Natural killer cell (primary cell): Measurements from ENCODE around the gene TENT4B. TPM values are rescaled to one million over a fixed set of nuclear protein-coding genes. Genes with fewer than 3 reads are reported as not detected.
A peak's percentile ranks its signal among the peaks of the same experiment; 100 is the strongest.

ENCODE experiments used
- ATAC-seq, 3 donors: fragments of 150-1000 bp in 2 of 3; fragments of 200-7000 bp in 1 of 3; cut with Tn5 transposase; 1 replicate in 1 of 3; 2 replicates in 2 of 3; pipeline ENCODE4 v1.10.0; 2021; ENCODE audit warnings: mild to moderate bottlenecking in 2 of 3, moderate library complexity in 2 of 3
- DNase-seq, 2 donors: peaks; one replicate each; pipeline versions ENCODE4 v3.0.0 to v3.0.0-alpha.2; 2013 to 2021; ENCODE audit warnings: mixed read lengths in 1 of 2
- H3K27ac ChIP-seq: one replicate; pipeline ENCODE4 v1.5.1; 2013; ENCODE audit warnings: mild to moderate bottlenecking, low read length
- H3K27me3 ChIP-seq: one replicate; pipeline ENCODE4 v1.6.1; 2013; ENCODE audit warnings: low read length; ENCODE audit not compliant: control insufficient read depth, insufficient read depth
- H3K36me3 ChIP-seq: one replicate; pipeline ENCODE4 v1.6.1; 2013; ENCODE audit warnings: low read length; ENCODE audit not compliant: control insufficient read depth, insufficient read depth
- H3K4me1 ChIP-seq: one replicate; pipeline ENCODE4 v1.6.1; 2013; ENCODE audit warnings: low read length; ENCODE audit not compliant: control insufficient read depth, insufficient read depth
- H3K4me3 ChIP-seq: one replicate; pipeline ENCODE4 v1.5.1; 2013; ENCODE audit warnings: low read length
- H3K9me3 ChIP-seq: one replicate; pipeline ENCODE4 v1.6.1; 2013; ENCODE audit warnings: low read length; ENCODE audit not compliant: control insufficient read depth, insufficient read depth
- H3K27ac Mint-ChIP-seq, 2 donors: one replicate each; pipeline ENCODE4 v1.8.0; 2022; ENCODE audit warnings: mild to moderate bottlenecking in 2 of 2, mixed read lengths in 2 of 2, moderate library complexity in 1 of 2
- H3K27me3 Mint-ChIP-seq, 2 donors: one replicate each; pipeline ENCODE4 v1.8.0; 2022; ENCODE audit warnings: low read depth in 2 of 2, mixed read lengths in 2 of 2
- H3K36me3 Mint-ChIP-seq: one replicate; pipeline ENCODE4 v1.8.0; 2022; ENCODE audit warnings: mixed read lengths
- H3K4me1 Mint-ChIP-seq, 2 donors: one replicate each; pipeline ENCODE4 v1.8.0; 2022; ENCODE audit warnings: mixed read lengths in 2 of 2
- H3K4me3 Mint-ChIP-seq: one replicate; pipeline ENCODE4 v1.8.0; 2022; ENCODE audit warnings: mild to moderate bottlenecking, moderate library complexity, mixed read lengths
- H3K9me3 Mint-ChIP-seq, 2 donors: one replicate each; pipeline ENCODE4 v1.8.0; 2022; ENCODE audit warnings: mixed read lengths in 2 of 2
- CTCF ChIP-seq: fragments of 200-600 bp; IDR thresholded peaks from one replicate; pipeline ENCODE4 v1.8.0; 2022; ENCODE audit warnings: antibody characterized with exemption
- WGBS: methylation state at CpG from one replicate; pipeline ENCODE4 v1.1.7; 2013; ENCODE audit warnings: missing lambda C conversion rate; ENCODE audit not compliant: insufficient coverage; 5-methylcytosine and 5-hydroxymethylcytosine counted together
- intact Hi-C: fragments of 100-400 bp; cut with micrococcal nuclease; formaldehyde crosslinking; loops from one replicate; pipeline ENCODE4 v1.14.2; 2022
- total RNA-seq, 4 donors: library from RNA; stranded (reverse); fragments of 120-200 nt in 1 of 4; gene quantifications; one replicate each; pipeline versions ENCODE4 v1.2.3 to v1.2.4, GENCODE V29; 2013 to 2022

The TENT4B gene
- total RNA-seq, 3 donors from 2014 or later (not counting 1 experiment from before 2014, with no cell fraction given) = 37.5 to 48.7 (median 44.4) TPM

DNA sequence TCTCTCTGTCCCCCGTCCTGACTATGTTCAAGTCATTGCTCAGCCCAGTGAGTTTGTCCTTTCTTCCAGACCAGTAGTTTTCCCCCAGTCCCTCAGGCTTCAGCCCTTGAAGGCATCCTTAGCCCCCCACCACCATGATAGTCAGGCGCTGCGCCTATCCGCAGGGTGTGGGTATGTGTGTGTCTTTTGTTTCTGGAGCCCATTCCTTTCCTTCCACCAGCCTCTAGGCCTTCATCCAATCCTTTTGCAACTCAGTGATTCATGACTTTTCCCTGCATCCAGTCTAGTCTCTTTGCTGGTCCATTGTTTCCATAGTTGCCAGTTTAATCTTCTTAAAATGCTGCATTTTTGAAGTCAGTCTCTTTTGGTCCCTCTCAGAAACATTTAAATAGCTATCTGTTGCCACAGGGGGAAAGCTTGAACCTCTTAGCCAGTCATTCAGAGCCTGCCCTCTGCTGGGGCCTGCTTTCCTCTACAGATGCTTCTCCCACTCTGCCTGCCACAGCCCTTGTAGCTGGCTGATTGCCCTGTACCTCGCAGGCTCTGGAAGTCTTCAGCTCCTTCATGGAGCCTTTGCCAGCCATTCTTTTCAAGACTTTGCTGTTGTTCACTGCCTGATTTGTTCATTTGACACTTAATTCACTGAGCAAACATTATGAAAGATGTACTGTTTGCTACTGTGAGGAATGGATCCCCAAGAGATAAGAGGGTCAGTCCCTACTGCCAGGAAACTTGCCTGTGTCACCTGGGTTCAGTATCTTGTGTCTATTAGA, 57.3 kb downstream of the TENT4B start:
- TF ChIP-seq CTCF = peak; percentile 58
- DNase-seq = peak; percentile 43 to 77
- no peak overlapping the region for H3K27ac ChIP-seq

DNA sequence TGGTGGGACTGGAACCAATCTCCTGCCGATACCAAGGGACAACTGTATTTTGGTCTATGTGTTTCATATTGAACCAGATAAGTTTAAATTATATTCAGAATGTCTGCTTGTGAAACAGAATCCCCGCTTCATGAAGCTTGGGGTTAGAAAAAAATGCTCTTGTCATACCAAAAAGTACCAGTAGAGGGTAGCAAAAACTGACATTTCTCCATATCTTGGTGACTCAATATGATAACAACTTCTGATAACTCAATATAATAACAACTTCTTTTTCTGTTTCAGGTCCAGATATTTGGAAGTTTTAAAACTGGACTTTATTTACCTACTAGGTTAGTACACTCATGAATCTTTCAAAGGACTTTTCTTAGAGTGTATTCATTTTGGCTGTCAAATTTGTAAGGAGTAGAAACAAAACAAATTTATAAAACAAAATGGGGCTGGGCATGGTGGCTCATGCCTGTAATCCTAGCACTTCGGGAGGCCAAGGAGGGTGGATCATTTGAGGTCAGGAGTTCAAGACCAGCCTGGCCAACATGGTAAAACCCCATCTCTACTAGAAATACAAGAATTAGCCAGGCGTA, 60.9 kb downstream of the TENT4B start:
- peak overlapping the region; percentile 59 to 81 for H3K27ac Mint-ChIP-seq
- peak overlapping the region; percentile 52 for H3K4me3 Mint-ChIP-seq
- WGBS = 58% methylated on average over 4 of the region's 4 CpGs
- Histone ChIP-seq H3K4me3 (no peak overlapping the region), H3K27me3 (no peaks in the 10 kb centered on the region), H3K9me3 (no peaks in the 10 kb centered on the region), H3K27ac (no peak overlapping the region), H3K4me1 (peaks cover 31% of the 10 kb centered on the region), H3K36me3 (peaks cover 20% of the 10 kb centered on the region)
- peak; percentile 95 for TF ChIP-seq CTCF
- H3K27me3 Mint-ChIP-seq = no peaks in the 10 kb centered on the region
- intact Hi-C loops = loop anchor here (1.0 to 5.0 kb wide), 2 partner anchors 141 to 453 kb away; no protein-coding TSS in a partner anchor
- H3K9me3 Mint-ChIP-seq = no peaks in the 10 kb centered on the region
- ATAC-seq = peak; percentile 60 to 71 (median 69)
- peak in 1 of 2 donors; percentile 81 for DNase-seq
- peaks cover 39% of the 10 kb centered on the region in 2 donors for H3K4me1 Mint-ChIP-seq
- H3K36me3 Mint-ChIP-seq = no peaks in the 10 kb centered on the region

More for the DNA sequence above, 57.3 kb downstream of the TENT4B start:
- no peaks in the 10 kb centered on the region for H3K9me3 ChIP-seq
- Mint-ChIP-seq H3K36me3 (no peaks in the 10 kb centered on the region), H3K27me3 (no peaks in the 10 kb centered on the region), H3K9me3 (no peaks in the 10 kb centered on the region), H3K4me1 (peaks cover 32 to 35% of the 10 kb centered on the region in 2 donors), H3K27ac (peak overlapping the region; percentile 11 to 46), H3K4me3 (no peak overlapping the region)
- 71% methylated on average over 2 of the region's 5 CpGs for WGBS
- no peaks in the 10 kb centered on the region for H3K27me3 ChIP-seq
- intact Hi-C loops = loop anchor here (1.0 to 5.0 kb wide), 4 partner anchors 74 to 457 kb away; partner anchors contain the start of gene CNEP1R1
- ATAC-seq = peak; percentile 83 to 90 (median 89)
- H3K4me1 ChIP-seq = peaks cover 21% of the 10 kb centered on the region
- H3K4me3 ChIP-seq = no peak overlapping the region
- peaks cover 5% of the 10 kb centered on the region for H3K36me3 ChIP-seq

- H3K4me3 ChIP-seq = peak overlapping the region; percentile 24
- no peaks in the 10 kb centered on the region for H3K9me3 ChIP-seq
- no peak for DNase-seq
- WGBS = 100% methylated on average over 1 of the region's 4 CpGs
- intact Hi-C loops = loop anchor here (1.0 to 5.0 kb wide), 2 partner anchors 52 to 591 kb away; partner anchors contain the start of gene ADCY7
- Mint-ChIP-seq H3K36me3 (no peaks in the 10 kb centered on the region), H3K4me3 (peak overlapping the region; percentile 82), H3K9me3 (no peaks in the 10 kb centered on the region), H3K4me1 (peaks cover 33 to 38% of the 10 kb centered on the region in 2 donors), H3K27me3 (no peaks in the 10 kb centered on the region), H3K27ac (peak overlapping the region; percentile 89 to 91)
- peak in 2 of 3 donors; percentile 33 to 63 for ATAC-seq
- peaks cover 21% of the 10 kb centered on the region for H3K4me1 ChIP-seq
- H3K27me3 ChIP-seq = no peaks in the 10 kb centered on the region
- peak overlapping the region; percentile 57 for H3K27ac ChIP-seq
- no peak for TF ChIP-seq CTCF
- H3K36me3 ChIP-seq = peaks cover 20% of the 10 kb centered on the region
Observed at GRCh38 chr16:50215680-50216079, 62.6 kb downstream of the TENT4B start.
